GM18858 (cell line): ENCODE data around the gene ST7L.
"Not testable (repeated sequence)": the region's sequence is repeated elsewhere in the genome, so short reads cannot be mapped to it uniquely, and the experiment has no call there.

Source experiments
- ATAC-seq: cut with Tn5 transposase; IDR thresholded peaks from one replicate; pipeline ENCODE4 v1.9.1; 2021; ENCODE audit not compliant: unreplicated experiment

The ST7L gene

DNA sequence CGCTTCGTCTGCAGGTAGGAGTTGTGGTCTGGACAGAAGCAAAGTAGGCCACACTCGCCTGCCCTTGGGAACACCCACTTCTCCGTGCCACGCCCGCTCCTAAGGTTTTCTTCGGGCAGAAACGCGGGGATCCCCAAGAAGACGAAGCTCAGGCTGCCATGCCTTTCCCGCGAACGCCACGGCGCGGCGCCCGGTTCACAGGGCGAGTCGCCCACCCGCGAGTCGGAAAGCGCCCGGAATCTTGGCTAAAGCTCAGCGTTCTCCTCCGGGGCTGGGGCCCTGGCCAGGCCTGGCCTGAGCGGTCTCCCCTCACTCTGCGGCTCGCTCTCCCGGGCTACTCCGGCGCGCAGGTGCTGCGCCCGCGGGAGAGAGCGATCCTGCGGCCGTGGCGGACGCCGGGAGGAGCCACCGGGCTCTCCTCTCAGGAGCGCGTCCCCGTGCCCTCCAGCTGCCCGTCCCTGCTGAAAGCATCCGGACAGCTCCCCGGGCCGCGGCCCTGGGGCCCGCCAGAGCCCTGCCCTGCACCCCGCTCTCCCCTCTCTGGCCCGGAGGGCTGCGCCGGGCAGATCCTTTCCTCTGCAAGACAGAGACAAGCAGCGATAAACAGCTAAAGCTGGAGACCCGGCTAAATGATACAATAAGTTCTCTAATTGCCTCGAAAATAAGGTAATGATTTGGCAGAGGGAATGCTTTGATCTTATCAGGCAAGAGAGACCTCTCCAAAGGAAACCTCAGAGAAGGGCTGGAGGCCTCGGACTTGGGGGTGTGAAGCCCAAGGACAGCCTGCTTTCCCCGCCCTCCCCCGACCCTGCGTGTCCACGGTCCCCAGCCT is 116.9 kb downstream of the ST7L start:
- no peak for ATAC-seq

DNA sequence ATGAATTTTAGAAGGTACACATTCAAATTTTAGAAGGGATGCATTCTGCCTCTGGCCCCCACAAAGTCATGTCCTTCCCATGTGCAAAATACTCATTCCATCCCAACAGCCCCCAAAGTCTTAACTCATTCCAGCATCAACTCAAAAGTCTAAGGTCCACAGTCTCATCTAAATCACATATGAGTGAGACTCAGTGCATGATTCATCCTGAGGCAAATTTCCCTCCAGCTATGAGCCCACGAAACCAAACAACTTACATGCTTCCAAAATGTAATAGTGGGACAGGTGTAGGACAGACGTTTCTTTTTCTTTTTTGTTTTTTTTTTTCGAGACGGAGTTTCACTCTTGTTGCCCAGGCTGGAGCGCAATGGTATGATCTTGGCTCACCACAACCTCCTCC is 122.7 kb downstream of the ST7L start:
- no peak for ATAC-seq

DNA sequence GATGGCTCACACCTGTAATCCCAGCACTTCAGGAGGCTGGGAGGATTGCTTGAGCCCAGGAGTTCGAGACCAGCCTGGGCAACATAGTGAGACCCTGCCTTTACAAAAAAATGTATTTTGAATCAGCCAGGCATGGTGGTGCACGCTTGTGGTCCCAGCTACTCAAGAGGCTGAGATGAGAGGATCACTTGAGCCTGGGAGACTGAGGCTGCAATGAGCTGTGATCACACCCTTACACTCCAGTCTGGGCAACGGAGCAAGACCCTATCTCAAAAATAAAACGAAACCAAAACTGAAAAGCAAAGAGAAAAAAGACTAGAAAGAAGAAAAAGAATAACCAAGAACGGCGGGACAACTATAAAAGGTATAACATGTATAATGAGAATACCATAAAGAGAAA is 125.6 kb downstream of the ST7L start:
- no peak for ATAC-seq

DNA sequence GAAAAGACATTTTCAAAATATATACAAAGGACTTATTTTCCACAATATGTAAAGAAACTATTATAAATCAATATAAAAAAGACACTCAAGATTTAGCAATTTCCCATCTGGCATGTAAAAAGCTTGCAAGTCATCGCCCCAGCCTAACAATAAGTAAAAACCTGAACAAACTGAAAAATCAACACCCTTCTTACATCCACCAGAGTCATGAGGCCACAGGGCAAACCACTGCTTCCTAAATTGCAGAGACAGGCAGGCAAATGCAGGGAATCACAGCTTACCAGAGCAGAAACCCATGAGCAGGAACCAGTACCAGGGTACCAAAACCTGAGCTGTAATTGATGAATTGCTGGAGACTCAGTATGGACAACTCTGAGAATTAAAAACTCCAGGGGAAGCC is 126.9 kb downstream of the ST7L start:
- ATAC-seq, result no peak

DNA sequence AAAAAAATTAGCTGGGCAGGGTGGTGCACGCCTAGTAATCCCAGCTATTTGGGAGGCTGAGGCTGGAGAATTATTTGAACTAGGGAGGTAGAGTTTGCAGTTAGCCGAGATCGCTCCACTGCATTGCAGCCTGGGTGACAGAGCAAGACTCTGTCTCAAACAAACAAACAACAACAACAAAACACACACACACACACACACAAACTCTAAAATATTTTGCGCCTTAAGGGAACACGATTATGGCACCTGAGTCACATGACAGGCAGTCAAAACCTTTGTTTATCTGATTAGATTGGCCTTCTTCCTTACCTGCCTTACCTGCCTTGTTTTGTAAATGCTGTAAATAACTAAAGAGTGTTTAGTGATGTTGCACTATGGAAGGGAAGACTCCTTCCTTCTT is 130.8 kb downstream of the ST7L start:
- no peak for ATAC-seq

DNA sequence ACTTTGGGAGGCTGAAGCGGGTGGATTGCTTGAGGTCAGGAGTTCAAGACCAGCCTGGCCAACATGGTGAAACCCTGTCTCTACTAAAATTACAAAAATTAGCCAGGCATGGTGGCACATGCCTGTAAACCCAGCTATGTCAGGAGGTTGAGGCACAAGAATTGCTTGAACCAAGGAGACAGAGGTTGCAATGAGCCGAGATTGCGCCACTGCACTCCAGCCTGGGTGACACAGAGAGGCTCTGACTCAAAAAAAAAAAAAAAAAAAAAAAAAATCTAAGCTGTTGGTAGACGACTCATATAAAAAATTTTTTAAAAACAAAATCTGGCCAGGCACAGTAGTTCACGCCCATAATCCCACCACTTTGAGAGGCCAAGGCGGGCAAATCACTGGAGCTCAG is 131.3 kb downstream of the ST7L start:
- not testable (repeated sequence) for ATAC-seq

DNA sequence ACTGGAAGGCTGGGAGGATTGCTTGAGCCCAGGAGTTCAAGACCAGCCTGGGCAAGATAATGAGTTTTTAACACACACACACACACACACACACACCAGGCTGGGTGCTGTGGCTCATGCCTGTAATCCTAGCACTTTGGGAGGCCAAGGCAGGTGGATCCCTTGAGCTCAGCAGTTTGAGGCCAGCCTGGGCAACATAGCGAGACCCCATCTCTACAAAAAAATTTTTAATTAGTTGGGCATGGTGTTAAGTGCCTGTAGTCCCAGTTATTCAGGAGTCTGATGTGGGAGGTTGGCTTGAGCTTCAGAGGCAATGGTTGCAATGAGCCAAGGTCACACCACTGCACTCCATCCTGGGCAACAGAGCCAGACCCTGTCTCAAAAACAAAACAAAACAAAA is 132.9 kb downstream of the ST7L start:
- ATAC-seq, result not testable (repeated sequence)

DNA sequence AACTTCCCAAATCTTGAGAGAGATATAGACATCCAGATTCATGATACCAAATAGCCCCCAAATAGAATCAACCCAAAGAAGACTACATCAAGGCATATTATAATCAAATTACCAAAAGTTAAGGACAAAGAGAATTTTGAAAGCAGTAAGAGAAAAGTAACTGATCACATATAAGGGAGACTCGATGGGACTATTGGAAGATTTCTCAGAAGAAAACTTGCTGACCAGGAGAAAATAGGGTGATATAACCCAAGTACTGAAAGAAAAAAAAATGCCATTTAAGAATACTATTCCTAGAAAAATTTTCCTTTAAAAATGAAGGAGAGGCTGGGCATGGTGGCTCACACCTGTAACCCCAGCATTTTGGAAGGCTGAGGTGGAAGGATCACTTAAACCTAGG is 140.6 kb downstream of the ST7L start:
- no peak for ATAC-seq

DNA sequence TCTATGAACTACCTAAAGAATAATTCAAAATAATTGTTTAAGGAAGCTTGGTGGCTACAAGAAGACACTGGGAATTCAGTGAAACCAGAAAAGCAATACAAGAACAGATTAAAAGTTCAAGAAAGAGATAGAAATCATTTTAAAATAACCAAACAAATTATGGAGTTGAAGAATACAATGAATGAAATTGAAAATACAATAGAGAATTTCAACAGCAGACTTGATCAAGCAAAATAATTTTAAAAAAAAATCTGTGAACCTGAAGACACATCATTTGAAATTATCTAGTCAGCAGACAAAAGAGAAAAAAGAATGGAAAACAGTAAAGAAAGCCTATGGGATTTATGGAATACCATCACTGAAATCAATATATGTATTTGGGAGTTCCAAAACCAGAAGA is 141.4 kb downstream of the ST7L start:
- ATAC-seq, result no peak
